Measurements from ENCODE around the gene NTM.
"Not testable (repeated sequence)": the region's sequence is repeated elsewhere in the genome, so short reads cannot be mapped to it uniquely, and the experiment has no call there.

The NTM gene

DNA sequence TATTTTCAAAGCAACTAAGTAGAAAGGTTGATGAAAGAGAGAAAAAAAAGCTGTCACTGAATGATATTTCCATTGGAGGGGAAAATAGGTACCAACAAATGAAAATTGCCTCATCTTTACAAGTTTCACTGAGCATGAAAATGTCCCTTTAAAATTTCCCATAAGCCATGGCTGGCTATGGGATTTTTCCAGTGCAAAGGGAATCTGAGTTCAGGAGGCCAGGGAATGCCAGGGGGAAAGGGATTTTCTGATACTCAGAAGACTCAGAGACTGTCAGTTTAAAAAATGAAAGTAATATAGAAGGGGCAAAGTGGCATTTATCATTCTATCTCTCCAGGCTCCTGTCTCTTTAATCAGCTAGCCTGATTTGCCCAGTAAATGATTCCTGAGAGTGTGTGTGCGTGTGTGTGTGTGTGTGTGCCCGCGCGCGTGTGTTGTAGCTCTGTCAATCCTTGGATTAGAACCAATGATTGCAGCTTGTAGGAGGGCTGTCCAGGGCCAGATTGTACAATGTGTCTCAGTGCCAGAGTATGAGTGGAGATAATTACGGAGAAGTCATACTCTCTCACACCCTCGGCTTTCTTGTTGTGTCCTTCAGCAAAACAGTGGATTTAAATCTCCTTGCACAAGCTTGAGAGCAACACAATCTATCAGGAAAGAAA is at the start of gene NTM:
Gene NTM (plus strand): TSS at position 526 of the 662 bp plus-strand sequence.
- no peak for DNase-seq

DNA sequence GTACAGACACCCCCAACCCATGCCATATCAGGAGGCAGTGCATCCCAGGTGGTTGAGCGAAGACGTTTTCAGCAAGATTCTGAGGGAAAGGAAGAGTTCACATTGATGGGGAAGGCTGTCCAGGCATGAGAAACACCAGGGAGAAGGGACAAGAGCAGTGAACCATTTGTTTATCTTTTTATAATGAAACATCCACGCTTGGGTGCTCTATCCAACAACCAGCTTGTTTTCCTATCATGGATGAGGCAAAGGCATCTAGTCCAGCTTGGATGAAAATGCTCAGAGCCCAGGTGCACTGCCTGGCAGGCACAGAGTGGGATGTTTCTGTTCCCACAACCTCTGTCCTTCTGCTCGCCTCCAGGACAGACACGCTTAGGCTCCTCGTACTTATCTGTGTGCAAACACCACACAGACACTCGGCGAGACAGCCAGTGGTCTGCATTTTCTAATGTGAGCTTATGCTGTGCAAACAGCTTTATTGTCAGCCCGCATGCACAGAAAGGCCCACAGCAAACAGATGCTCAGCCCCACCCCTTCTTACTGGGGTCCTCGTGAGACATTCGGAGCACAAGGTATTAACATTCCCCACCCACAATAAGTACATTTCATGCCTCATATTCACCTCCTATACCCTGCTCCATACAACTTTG is 45.4 kb upstream of the NTM start:
- no peak for DNase-seq

DNA sequence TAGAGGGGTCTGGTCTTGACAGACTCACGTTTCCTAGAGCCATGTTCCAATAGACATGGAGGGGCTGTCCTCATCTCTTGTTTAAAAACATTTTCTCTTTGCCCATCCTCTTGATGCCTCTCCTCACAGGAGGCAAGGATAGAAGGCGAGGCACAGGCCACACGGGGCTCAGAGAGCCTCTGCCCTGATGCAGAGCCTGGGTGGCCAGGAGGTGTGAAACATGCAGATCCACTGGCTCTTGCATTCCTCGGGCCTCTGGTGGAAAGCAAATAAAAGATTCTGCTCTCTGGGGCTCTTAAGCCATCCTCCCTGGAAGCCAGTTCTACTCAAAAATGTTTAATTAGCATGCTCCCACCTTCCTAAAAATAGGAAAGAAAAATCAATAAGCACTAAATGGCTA is 43.6 kb upstream of the NTM start:
- no peak for DNase-seq

DNA sequence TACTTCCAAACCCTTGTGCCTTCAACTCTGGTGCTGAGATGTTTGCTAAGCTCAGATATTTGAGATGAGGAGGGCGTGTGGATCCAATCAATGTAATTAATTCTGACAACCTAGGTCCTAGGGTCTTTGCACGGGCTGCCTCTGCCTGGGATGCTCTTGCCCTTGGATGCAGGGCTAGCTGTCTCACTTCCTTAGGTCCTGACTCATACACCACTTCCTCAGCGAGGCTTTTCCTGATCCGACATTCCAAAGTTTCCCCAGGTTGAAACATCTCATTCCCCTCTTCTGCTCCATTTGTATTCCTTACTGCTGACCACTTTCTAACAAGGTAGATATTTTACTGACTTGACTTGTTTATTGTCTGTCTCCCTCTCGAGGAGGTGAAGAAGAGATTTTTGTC is 43.0 kb upstream of the NTM start:
- no peak for DNase-seq

DNA sequence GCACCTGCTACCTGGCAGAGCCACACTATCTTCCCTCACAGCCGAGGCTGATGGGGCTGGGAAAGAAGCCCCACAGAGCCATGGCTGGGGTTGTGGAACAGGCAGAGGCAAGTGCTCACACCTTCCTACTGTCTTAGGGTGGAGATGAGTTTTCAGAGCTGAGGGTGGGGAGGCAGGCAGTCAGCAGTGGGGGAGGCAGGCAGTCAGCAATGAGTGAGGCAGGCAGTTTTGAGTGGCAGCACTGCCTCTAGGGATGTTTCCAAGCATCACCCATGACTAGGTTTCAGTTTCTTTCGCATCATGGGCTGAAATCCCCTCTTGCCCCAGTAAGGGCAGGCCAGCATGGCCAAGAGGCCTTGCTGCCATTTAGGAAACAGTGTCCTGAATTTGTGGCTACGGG is 41.6 kb upstream of the NTM start:
- no peak for DNase-seq

DNA sequence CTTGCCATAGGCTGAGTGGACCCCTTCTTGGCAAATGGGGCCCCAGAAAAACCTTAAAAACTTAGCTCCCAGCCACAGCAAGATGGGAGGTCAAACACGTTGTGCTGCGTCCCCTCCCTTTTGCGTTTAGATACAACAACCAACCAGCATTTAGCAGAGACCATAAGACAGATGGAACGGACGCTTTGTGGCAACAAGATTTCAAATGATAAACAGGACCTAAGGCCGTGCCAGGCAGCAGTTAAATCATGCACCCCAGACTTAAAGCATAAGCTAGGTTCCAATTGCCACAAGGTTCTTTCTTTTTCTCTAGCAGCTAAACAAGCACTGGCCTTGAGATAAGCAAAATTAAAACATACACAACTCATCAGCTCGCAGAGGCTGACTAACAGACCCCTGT is 39.4 kb upstream of the NTM start:
- DNase-seq: no peak

DNA sequence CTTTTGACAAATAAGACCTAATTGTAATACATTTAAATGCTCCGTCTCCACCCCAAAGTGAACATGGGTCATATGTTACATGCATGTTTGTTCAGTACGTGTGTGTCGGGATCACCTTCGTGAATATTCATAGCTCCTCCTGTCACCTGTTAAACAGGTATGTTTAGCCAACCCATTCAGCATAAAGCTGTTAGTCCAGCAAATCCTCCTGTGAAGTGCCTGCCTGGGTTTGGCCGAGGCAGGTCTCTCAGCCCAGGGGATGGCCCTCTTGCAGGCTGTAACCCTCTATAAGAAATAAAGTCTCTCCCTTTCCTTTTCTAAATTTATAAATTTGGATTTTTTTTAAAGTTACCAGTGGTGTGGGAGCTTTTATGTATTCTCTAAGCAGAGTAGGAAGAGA is 38.9 kb upstream of the NTM start:
- no peak for DNase-seq

DNA sequence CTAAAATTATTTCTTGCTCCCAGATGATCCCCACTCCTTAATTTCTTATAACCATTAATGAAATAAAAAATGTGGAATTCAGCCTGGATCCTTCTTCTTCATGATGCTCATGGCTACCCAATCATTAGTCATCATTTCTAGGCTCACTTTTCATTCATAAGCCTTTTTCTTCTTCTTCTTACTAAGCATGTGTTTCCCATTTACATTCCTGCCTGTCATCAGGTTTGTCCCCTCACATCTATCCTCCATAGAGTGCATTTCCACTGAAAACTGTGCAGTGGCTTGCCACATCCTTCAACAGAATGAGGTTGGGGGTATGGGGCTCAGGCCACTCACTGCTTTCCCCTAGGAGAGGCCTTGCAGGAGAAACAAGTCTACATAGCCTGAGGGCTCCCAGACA is 35.8 kb upstream of the NTM start:
- DNase-seq: no peak

DNA sequence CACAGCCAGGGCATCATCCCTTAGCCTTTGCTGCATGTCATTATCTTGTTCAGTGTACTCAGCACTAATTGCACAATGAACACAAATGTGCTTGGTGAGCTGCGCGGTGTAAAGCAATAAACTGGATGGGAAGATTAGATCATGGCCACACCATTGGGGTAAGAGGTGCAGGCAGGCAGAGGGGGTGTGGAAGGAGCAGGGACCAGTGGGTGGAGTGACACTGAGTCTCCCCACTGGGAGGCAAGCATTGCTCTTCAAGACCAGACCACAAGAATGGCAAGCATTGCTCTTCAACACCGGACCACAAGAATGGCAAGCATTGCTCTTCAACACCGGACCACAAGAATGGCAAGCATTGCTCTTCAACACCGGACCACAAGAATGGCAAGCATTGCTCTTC is 28.5 kb upstream of the NTM start:
- not testable (repeated sequence) for DNase-seq

DNA sequence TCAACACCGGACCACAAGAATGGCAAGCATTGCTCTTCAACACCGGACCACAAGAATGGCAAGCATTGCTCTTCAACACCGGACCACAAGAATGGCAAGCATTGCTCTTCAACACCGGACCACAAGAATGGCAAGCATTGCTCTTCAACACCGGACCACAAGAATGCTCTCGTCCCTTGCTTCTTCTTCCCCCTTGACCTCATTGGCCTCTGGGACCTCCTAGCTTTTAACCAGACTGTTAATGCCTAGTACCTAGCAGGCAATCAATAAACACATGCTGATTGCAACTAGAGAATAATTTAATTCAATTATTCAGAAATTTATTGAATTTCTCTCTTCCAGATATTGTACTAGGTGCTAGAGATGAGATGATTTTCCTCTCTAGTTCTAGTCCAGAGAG is 28.0 kb upstream of the NTM start:
- not testable (repeated sequence) for DNase-seq

DNA sequence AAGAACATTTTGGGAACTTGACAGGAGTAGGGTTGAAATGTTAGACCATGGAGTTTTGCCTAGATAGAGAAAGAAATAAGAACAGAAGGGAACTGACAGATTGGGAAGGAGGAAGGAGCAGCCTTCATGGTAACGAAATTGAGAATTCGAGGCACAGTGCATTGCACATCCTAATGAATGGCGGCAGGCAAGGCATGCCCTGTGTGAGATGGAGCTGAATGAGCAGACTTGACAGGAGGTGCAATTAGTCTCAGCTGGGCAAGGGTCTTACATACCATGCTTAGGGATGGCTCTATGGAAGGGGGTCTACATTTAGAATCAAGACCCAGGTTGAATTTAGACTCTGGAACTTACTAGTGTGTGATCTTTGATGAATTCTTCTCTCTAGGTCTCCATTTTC is 25.0 kb upstream of the NTM start:
- no peak for DNase-seq

DNA sequence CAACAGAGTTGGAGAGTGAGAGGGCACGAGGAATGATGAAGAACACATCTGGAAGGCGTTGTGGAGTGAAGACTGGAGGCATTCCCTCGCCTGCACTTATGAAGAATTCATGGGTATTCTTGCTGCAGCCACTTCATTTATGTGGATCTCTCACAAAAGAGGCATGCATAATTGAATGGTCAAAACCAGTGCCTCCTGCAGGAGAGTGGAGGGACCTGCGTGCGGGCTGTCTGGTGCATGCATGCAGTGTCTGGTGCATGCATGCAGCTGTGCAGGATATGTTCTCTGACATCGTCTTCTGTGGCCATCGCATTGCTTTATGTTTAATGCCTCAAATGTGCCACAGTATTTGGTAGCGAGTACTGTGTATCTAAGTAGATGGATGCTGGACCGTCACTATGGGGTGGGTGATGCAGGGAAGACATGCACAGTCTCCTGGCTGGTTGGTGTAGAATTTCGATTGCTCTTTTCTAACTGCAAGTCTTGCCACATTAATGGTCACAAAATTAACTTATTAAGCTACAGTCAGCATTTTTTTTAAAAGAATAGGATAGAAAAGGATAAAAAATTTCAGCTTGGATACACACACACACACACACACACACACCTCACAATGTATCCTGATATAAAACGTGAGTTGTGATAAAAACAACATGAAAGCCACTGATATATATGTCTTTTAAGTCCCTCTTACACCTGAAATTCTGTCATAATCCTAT is 20.9 kb upstream of the NTM start:
- no peak for DNase-seq

DNA sequence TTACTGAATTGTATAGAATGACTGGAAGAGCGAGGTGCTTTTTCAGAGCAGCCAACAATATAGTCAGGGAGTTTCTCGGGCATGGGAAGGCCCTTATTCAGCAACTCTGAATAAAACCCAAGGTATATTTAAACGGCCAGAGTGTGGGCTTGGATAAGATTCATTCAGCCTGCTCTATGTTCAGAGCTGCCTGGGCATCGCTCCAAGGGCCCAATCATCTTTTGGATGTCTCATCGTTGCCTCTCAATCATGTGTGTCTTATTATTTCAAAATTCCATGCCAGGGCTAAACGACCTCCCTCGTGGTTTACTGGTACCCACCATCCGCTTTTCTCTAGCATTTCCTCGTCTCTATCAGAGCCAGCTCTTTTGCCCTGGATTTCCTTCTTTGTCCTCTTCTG is 19.5 kb upstream of the NTM start:
- no peak for DNase-seq

DNA sequence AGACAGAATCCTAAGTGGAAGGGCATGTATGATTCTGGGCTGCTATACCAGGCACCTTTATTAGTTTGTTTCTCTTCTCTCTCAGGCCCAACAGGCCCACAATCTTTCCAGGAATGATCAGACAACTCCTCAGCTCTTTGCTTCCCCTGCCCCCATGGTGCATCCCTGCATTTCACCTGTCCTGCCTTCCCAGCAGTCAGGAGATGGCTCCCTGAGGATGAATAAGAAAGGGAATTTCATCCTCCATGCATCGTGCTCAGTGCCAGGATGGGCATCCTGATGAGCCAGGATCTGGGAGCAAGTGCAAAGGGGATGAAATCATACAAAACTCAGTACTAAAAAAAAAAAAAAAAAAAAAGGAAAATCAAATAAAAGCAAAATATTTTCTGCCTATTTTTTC is 18.6 kb upstream of the NTM start:
- DNase-seq: no peak

DNA sequence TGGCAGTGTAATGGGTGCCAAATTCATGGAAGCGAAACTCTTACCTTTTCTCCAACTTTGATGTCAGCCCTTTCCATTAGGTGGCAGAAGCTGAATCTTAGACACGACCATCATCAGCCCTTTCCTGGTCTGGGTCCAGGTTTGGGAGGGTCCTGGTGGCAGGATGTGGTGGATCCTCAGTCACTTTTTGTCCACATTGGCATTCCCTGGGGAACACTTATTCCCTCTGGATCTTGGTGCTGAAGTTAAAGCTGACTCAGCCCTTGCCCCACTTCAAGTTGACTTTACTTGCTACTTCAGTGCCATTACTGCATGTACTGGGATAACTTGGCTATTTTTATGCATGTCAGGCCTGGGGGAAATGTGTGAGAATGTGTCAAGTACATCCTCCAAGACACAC is 16.6 kb upstream of the NTM start:
- no peak for DNase-seq

DNA sequence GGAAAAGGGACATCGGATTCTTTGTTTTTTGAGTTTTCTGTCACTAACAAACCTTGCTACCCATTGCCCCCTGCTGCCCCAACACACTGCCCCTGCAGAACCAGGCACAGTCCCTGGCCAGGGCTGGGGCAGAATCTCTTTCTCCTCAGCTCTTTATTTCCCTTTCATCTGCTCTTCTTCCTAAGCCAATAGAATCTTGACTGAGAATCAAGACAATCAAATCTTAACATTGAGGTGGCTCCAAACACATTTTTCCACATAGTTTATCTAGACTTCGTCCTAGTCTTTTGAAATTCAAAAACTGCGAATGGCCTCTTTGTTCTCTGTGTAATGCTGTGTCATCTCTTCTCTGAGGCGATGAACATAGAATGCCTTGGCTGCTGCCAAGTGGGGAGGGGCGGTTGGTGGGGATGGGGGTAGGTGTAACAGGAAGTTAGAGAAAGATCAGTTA is 16.1 kb upstream of the NTM start:
- DNase-seq: no peak

DNA sequence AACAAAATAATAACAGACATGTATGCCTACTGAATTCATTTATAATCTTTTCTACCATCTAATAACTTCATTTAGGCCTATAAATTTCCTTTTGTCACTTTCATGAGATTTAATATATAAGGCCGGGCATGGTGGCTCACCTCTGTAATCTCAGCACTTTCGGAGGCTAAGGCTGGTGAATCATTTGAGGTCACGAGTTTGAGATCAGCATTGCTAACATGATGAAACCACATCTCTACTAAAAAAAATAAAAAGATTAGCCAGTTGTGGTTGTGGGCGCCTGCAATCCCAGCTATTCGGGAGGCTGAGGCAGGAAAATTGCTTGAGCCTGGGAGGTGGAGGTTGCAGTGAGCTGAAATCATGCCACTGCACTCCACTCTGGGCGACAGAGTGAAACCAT is 14.2 kb upstream of the NTM start:
- DNase-seq: no peak

DNA sequence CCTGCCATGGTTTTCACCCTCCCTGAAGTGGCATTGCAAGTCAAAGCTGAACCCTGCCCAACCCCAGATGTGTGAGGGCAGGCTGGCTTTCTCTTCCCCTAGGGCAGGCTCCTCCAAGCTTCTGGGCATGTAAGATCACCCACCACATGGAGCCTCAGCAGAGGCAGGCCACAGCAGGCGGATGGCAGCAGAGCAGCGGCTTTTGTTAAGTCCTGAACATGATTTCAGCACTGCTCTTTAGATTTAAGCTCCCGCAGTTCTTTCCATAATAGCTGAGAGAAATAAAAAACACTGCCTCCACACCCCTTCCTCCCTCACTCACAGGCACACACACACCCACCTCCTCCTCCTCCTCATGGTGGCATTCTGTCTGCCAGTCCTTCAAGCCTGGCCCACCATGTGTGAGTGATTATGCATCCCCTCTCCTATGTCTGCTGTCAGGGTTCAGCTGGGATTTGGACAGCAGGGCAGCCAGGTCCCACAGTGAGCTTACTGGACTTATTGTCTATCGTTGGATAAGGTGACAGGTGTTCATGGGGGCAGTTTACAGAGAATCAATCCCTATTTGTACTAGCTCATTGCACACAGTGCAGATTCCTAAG is 5.0 kb upstream of the NTM start:
- DNase-seq: no peak

DNA sequence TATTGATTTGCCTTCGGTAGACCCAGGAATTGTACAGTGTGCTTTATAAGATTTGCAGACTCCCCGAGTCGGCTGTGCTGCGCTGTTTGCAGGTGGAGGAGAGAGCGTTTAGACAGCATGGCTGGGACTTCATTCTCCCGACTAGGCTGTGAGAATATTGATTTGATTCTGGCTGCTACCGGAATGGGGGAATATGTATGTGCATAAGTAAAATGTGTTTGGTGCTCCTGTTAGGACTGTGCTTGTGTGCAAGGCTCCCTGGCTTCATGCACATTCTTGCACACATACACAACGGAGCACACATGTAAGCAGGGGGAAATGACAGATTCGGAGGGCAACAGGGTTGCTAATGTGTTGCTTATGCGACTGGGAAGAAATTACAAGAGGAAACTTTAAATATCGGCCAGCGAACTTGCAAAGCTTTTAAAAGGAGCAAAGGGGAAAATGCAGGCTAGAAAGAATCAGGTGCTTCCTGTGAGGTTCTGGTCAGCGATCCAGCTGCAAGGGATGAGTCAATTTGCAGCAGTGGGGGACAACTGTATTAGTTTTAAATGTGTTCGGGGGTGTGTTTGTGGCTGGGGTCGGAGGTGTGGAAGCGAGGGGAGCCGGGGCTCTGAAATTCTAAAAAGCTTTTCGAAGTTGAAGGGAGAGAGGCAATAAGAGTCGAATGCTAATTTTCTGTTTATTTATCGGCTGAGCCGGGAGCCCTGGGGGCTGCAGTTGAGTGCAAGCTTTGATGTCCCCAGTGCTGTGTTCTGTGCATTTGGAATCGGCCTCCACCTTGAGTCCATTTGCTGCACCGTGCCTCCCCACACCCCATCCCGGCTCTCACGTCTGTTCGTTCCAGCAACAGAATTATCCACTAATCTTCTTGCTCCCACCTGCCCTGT is 731 bp downstream of the NTM start:
- DNase-seq: no peak

DNA sequence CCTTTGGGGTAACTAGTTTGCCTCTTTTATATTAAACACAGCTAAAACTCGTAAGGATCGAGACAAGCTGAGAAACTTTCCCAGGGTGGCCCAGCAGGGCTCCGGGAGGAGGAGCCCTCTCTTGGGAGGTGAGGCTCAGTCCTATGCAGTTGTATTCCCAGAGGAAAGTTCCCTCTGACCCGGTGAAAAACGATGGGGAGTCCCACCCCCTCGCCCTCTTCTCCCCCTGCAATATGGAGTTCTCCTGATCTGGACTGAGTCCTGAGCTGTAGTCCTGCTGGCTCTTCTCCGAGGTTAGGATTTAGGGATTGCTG is 1.3 kb downstream of the NTM start:
- no peak for DNase-seq

DNA sequence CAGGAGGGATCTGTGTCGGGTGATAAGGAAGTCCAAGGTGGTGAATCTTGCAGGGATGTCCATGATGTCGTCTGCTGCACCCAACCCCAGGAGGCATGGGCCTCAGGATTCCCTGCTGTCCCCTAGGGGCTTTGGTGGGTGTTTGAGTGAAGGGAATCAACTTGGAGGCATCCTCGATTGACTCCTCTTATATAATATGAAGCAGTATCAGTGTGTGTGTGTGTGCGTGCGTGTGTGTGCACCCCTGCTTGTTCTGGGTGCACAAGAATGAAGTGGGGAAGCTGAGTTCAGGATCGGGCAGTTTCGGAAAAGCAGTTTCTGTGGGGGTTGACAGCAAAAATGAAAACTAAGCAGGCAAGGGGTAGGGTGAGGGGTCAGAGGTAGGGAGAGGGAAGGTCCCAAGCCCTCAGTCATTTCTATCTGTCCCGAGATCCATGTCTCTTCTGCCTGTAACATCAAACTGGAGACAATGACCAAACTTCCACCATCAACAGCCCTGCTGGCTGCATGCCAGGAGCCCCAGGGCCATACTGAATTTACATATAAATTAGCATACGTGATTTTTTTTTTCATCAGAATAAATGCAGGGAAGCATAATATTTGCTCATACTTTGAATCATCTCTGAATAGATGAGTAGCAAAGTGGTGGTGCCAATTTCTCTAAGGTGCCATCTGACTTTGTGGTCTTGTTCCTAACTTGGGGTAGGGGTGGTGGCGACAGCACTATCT is 2.0 kb downstream of the NTM start:
- DNase-seq: no peak

DNA sequence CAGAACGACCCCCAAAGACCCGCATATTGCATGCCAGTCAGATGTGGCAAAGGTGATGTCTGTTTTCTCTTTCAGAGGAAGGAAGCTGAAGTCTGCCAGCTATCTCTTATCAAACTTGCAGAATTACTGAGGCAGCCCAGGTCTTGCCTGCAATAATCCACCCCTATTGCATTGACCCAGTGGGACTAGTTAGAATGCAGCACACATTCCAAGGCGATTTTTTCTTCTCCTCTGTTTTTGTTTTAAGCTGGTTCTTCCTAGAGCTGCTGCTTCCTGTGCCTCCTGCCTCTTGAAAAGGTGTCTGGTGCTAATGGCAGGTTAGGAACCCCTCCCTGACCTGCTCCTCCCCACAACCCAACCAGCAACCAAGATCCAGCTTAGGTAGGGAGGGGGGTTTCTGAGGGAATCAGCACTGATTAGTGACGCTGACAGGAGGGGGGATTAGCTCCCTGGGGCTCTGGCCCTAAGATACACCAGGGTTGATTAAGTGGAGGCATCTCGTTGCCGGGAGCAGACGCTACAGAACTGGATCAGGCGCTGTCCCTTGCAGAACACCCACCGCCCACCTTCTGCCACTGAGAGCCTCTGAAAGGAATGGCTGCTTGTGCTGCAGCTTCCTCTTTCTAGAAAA is 2.8 kb downstream of the NTM start:
- no peak for DNase-seq

Measured in activated CD4-positive, alpha-beta T cell treated with anti-CD3 and anti-CD28 coated beads, Interleukin-10, Interleukin-2, amounts not matched to agents 100 ng/mL and 50 ng/mL, durations not matched to agents 16 hours and 8 hours (primary cell).